HG03135 (cell line): ENCODE data around the gene SEC14L6.

Experiments used
- ATAC-seq: cut with Tn5 transposase; IDR thresholded peaks from one replicate; pipeline ENCODE4 v1.9.1; 2021; ENCODE audit warnings: mild to moderate bottlenecking, moderate library complexity; ENCODE audit not compliant: unreplicated experiment

The SEC14L6 gene

DNA sequence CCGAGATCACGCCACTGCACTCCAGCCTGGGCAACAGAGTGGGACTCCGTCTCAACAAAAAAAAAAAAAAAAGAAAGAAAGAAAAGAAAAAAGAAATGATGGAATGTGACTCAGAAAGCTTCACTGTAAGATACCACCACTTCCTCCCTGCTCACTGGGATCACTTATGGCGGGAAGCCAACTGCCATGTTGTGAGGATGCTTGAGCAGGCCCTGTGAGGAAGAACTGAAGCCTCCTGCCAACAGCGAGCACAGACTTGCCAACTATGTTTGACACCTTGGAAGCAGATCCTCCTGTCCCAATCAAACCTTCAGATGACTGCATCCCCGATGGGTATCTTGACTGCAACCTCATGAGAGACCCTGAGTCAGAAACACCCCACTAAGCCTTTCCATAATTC, 8.3 kb downstream of the SEC14L6 start:
- ATAC-seq: no peak

DNA sequence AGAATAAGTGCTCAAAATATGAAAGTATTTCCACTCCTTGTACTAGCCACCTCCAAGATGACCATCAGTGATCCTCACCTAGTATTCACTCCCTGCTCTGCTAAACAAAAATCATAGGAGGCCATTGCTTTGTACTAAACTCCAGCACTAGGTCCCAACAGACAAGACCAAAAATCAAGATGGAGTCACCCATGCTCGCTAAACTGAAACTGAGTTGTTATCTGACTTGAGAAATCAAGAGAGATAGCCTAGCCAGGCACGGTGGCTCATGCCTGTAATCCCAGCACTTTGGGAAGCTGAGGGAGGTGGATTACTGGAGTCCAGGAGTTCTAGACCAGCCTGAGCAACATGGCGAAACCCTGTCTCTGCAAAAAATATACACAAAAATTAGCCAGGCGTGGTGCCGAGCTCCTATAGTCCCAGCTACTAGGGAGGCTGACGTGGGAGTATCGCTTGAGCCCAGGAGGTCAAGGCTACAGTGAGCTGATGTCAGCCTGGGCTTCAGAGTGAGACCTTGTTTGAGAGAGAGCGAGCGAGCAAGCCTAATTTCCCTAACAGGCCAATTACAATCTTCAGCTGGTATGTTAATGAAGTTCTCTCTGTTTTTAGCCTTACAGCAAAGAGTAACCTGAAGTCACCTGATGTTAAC, 9.3 kb downstream of the SEC14L6 start:
- no peak for ATAC-seq

DNA sequence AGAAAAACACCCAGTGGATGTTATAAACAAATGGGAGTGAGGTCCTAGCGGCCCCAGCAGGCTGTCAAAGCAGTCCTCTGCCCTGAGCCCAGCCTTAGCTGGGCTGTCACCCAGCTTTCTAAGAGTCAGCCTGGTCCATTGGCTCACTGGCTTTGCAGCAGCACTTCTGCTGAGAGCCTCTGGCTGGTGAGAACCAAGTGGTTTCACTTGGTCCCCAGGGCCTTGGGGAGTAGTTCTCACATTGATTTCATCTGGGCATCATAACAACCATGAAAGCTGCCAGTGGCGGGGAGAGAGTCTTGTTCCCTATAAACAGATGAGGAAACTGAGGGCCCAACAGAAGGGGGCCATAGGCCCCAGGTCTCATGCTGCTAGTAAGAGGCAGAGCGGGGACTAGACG, 11.4 kb downstream of the SEC14L6 start:
- ATAC-seq: no peak

DNA sequence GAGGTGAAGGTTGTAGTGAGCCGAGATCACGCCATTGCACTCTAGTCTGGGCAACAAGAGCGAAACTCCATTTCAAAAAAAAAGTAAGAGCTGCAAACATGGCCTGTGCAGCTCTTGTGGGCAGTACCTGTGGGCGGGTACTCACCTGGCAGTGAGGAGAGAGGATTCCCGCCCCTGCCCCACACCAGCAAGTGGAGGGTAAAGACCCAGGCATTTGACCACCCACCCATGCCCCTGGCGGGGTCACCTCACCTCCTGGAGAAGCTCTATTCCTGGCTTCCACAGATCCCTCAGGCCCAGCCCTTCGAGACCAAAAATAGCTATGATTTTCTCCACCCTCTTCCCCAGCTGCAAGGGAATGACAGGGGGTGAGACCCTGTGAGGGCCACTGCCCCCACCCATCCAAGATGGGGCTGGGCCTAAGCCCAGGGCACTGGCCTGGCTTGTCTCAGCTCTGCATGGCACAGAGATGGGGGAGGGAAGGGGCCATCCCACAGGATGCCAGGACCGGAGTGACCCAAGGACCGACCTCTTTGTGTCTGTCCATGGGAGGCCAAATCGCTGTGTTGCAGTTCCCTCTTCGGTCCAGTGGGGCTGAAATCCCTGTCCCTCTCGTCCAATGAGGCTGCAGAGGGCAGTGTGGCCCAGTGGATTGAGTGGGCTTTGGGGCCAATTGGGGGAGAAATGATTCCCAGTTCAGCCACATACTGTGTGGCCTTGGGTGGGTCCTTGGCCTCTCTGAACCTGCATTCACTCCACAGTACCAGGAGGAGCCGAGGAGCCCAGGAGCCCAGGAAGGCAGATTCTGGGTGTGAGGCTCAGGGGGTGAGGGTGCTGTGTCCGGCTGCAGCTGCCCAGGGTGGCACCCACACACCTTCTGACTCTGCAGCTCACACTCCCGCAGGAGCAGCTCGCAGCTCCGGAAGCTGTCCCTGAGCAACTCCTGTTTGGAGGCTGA, 14.6 kb downstream of the SEC14L6 start:
- no peak for ATAC-seq

DNA sequence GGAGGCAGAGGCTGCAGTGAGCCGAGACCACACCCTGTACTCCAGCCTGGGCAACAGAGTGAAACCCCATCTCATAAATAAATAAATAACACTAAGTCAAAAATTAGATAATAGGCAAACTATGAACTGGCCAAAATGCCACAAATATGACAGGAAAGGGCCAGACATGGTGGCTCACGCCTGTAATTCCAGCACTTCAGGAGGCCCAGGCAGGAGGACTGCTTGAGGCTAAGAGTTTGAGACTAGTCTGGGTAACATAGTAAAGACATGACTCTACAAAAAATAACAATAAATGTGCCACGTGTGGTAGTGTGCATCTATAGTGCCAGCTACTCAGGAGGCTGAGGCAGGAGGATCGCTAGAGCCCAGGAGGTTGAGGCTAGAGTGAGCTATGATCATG, 19.9 kb downstream of the SEC14L6 start:
- ATAC-seq: no peak

DNA sequence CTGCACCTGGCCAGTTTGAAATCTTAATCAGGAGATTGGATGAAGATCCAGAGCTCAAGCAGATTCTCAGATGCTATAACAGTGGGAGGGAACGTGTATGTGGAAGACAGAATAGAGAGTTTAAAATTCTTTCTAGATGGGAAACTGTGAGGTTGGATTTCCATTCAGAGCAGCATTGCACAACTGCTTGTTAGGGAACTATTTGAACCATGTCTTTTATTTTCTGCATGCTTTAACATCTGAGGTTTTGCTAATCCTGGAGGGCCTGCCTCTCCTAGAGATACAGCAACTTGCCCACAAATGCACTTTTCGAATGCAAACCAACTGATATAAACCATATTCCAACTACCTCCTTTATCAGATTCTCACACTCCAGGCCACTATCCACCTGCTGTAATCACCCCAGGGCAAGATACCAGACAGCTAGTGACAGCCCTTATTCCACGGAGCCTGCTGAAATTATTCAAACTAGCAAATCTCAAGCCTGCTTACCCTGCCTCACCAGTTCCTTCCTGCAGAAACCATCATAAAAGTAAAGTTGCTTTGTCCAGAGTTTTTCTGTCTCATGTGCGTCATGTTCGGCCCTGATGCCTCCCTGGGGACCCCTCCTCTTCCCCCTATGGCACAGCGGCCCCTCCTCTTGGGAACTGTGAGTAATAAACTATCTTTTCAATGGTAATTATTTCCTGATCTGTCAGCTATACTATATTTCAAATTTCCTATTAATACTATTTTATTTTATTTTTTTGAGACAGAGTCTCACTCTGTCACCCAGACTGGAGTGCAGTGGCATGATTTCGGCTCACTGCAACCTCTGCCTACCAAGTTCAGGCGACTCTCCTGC, 22.7 kb downstream of the SEC14L6 start:
- no peak for ATAC-seq

DNA sequence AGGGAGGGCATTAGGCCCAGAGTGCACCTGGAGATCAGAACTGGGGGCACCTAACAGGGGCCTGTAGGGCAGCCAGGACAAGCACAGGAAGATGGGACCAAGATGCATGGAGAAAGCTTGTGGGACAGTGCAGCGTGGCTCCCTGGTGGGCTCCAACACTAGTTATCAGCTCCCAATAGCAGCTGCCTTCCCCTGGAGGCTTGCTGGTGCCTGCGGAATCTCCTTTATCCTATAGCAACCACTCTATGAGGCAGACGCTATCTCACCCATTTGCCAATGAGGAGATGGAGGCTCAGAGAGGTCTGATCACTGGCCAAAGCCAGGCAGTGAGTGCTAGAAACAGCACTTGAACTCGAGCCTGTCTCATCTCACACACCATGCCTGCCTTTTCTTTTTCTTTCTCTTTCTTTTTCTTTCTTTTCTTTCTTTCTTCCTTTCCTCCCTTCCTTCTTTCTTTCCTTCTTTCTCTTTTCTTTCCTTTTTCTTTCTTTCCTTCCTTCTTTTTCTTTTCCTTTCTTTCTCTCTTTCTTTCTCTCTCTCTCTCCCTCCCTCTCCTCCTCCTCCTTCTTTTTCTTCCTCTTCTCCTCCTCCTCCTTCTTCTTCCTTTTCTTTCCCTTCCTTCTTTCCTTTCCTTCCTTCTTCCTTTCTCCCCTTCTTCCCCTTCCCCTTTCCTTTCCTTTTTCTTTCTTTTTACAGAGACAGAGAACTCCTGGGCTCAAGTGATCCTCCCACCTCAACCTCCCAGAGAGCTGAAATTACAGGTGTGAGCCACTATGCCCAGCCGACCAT, 25.0 kb downstream of the SEC14L6 start:
- ATAC-seq: no peak

DNA sequence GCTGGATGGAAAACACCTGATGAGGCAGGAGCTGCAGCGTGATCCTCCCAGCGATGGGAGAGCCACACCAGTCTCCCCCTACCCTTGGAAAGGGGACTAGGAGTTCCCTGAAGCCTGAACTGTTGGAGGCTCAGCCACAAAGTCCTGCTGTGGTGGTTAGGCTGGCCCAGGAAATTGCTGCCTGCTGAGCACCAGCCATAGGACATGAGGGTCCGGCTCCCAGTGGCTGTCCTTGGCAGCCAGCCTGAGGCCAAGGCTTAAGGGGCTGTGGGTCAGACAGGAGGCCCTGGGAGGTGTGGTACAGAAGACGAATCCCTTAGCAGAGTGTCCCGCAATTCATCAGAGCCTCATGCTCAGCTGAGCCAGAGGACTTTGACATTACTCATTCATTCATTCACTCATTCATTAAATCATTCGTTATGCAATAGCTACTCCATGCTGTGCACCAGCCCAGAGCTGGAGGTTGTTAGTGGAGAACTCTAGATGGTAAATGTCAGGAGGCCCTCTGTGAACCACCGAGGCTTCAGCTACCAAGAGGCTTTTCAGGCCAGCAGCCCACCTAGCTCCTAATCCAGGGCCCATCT, 26.6 kb downstream of the SEC14L6 start:
- ATAC-seq: no peak

DNA sequence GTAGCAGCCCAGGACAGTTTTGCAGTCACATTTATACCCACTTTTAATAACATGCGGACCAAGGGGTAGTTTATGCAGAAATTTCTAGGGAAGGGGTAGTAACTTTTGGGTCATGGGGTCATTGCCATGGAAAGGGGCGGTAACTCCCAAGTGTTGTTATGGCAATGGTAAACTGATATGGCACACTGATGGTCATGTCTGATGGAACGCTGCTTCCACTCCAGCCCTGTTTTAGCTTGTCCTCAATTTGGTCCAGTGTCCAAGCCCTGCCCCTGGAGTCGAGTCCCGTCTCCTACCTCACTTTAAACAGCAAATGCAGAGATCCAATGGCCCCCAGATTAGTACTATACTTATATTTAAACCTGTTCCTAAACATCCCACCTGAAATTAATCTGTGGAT, 29.8 kb downstream of the SEC14L6 start:
- ATAC-seq: no peak

DNA sequence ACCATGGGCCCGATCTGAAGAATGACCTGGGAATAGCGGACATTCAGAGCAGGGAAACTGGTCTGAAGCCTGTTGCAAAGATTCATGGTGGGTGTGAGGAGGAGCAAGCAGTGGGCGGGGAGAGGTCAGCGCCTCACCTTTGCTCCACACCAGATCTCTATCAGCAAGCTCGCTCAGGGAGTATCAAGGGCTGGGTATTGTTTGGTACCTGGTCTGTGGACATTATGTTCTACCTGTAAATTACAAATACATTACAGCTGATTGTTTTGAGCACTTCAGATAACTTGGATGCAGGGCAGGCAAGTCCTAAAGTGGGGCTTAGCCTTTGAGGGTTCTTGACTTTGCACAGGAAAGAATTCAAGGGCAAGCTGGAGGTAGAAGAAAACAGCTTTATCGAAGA, 30.3 kb downstream of the SEC14L6 start:
- no peak for ATAC-seq

DNA sequence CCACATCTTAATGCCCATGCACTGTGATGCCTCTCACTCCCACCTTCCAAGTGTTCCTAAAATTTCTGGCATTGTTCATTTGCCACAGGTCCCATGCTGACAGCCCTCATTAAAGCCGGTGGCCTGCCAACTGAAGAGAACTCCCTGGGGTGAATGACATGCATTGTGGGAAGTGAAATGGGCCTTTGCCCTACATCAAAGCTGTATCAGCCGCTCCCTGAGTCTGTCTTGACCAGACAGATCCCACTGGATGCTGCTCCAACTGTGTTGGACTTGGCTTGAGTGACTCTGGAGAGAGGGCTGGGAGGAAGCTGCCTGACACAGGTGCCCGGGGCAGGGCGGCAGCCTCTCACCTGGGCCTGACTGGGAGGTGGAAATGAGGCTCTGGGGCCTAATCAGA, 32.3 kb downstream of the SEC14L6 start:
- no peak for ATAC-seq

DNA sequence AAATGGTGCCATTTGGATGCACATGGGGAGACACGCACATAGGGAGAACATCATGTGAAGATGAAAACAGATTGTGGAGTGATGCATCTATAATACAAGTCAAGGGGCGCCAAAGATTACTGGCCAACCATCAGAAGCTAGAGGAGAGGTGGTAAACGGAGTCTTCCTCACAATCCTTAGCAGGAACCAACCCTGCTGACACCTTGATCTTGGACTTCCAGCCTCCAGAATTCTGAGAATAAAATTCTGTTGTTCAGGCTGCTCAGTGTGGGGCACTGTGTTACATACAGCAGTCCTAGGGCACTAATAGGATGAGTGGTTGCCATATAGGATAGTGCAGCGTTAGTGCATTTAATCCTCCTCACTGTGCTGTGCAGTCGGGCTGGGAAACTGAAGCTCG, 33.1 kb downstream of the SEC14L6 start:
- ATAC-seq: no peak

DNA sequence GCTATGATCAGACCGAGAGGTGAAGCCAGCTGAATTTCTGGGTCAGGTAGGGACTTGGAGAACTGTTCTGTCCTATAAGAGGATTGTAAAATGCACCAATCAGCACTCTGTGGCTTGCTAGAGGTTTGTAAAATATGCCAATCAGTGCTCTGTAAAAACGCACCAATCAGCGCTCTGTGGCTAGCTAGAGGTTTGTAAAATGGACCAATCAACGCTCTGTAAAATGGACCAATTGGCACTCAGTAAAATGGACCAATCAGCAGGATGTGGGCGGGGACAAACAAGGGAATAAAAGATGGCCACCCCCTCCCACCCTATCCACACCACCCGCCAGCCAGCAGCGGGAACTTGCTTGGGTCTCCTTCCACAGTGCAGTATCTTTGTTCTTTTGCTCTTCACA, 34.6 kb downstream of the SEC14L6 start:
- ATAC-seq: no peak

DNA sequence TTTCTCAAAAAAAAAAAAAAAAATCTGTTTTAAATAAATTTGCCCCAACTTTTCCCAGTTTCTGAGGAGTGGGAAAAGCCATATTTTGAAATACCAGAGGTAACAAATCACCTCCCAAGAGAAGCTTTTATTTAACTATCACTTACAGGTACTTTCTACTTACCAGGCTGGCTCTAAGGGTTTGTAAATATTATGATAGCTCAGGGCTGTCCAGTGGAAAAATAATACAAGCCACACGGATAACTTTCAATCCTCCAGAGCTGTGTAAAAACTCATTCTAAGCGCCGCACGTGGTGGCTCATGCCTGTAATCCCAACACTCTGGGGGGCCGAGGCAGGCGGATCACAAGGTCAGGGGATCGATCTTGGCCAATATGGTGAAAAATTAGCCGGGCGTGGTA, 35.4 kb downstream of the SEC14L6 start:
- ATAC-seq: no peak

DNA sequence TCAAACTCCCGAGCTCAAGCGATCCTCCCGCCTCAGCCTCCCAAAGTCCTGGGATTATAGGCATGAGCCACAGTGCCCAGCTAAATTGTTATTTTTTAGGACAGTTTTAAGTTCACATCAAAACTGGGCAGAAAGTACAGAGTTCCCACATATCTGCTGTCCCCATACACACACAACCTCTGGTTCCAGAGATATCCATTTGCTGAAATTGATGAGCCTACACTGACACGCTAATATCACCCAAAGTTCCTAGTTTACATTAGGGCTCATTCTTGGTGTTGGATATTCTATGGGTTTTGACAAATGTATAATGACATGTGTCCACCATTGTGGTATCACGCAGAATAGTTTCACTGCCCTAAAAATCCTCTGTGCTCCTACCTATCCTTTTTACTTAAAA, 38.3 kb downstream of the SEC14L6 start:
- ATAC-seq: no peak

DNA sequence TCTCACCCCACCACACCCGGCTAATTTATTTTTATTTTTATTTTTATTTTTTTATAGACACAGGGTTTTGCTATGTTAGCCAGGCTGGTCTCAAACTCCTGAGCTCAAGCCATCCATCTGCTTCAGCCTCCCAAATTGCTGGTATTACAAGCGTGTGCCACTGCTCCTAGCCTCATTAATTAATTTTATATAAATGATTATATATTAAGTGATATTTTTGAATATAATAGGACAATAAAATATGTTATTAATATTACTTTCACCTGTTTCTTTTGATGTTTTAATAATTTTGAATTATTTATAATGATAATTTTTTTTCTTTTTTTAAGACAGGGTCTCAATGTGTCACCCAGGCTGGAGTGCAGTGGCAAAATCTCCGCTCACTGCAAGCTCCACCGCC, 38.9 kb downstream of the SEC14L6 start:
- ATAC-seq: no peak

DNA sequence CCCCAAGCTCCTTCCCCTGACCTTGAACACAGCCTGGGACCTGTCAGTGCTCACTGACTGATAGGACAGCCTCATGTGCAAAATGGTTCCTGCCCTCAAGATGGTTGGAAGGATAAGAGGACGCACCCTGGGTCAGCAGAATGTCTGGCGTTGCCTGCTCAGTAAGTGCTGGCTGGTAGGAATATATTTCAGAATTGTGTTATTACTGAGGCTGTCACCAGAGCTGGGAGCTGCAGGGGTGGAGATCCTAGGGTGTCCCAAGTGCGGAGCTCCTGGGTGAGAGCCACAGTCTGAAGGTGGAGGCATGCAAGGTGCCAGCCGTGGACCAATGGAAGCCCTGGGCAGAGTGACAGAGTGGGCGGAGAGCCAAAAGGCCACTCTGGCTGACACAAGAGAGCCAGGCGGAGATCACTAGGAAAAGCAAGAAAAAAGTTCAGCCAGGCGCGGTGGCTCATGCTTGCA, 40.0 kb downstream of the SEC14L6 start:
- ATAC-seq: no peak

DNA sequence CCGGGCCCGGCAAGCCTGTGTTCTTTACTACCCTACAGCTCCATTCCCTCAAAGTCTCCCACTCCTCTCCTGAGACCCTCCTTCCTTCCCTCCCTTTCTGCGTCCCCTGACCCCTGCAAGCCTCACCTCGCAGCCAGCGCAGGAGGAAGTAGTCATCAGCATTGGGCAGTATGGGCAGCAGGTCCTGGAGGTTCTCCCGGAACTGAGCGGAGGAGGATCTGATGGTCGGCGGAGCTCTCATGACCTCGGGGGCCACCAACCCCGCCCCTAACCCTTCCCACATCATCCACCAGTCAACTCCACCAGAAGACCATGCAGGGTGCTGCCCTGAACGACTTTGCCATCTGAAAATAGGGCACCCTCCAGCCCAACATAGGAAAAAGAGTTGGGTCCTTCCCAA, 43.0 kb downstream of the SEC14L6 start:
- ATAC-seq: no peak

DNA sequence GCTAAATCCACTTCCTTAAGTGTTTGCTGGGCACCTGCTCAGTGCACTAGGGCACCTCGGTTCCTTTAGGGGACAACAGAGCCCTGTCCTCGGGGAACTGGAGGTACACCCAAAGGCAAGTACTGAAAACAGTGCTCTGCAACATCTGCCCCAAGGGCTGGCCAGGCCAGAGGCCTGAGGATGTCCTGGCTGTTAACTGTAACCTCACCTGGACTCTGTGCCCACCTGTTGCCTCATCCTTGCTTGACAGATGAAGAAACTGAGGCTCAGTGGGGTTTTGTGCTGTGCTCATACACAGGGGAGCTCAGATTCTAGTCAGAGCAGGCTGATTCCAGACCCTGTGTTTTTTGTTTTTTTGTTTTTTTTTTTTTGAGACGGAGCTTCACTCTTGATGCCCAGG, 43.6 kb downstream of the SEC14L6 start:
- no peak for ATAC-seq

DNA sequence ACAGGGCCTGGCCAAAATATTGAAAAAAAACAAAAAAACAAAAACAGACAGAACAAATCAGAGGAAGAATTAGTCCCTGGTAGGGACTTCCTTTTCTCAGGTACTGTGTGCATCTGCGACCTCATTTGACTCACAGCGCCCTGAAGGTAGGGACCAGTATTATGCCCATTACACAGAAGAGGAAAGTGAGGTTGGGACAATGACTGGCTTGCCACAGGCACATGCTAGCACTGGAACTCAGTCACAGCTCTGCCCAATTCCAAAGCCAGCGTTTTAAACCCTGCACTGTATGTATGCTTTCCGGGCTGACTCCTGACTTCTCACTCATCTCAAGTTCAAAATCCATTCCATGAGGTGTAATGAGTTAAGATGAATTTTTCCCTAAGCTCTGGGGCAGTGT, 44.4 kb downstream of the SEC14L6 start:
- no peak for ATAC-seq
